SKM-1 treated with dmso at 0.1 percent for 144 hours (cell line): ENCODE measurements around the gene RUFY1.
"Not testable (repeated sequence)": the region's sequence is repeated elsewhere in the genome, so short reads cannot be mapped to it uniquely, and the experiment has no call there.

Experiments
- DNase-seq: peaks from one replicate; lab custom pipeline; 2025; ENCODE audit not compliant: unreplicated experiment; lab: John Stamatoyannopoulos, UW

Gene RUFY1

DNA sequence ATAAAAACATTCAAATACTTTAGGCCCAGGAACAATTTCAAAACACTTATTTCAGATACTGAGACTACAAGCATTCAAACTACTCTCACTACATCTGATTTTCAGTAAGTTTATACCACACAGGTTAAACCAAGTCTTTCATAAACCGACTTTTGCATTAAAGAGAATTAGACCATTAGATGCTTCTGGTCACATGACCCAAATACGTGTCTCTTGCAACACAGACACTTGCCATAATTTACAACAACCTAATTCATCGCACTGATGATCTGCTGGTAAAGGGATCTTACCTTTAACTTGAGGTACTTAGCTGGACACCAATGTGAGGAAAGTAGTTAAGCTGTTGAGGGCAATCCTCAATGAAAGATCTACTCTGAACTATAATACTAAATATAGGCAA lies 69.9 kb downstream of the RUFY1 start:
- DNase-seq, result no peak

DNA sequence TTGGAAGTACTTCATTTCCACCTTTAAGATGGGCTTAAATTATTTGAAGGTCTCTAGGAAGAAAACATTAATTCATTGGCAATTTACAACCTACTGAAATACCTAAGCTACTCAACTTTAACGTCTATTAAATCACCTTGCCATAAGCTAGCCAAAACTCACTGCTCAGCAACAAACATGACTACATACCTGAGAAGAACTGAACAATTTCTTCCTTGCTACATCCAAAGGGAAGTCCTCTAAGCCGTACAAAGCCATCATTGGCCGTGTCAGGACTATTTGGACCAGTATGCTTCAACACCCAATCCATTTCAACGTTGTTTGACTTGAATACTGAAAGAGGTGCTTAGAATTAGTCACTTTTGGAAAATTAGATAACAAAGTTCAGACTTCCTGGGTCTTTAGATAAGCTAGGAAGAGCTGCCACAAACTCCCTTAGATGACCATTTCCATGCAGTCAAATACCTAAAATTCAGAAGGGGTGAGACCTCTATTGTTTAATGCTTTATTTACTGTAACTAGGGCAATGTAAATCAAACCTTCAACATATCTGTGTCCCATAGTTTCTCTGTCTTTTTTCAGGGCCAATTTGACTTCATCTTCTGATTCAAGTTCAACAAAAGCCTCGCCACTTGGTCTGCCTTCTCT lies 70.5 kb downstream of the RUFY1 start:
- no peak for DNase-seq

DNA sequence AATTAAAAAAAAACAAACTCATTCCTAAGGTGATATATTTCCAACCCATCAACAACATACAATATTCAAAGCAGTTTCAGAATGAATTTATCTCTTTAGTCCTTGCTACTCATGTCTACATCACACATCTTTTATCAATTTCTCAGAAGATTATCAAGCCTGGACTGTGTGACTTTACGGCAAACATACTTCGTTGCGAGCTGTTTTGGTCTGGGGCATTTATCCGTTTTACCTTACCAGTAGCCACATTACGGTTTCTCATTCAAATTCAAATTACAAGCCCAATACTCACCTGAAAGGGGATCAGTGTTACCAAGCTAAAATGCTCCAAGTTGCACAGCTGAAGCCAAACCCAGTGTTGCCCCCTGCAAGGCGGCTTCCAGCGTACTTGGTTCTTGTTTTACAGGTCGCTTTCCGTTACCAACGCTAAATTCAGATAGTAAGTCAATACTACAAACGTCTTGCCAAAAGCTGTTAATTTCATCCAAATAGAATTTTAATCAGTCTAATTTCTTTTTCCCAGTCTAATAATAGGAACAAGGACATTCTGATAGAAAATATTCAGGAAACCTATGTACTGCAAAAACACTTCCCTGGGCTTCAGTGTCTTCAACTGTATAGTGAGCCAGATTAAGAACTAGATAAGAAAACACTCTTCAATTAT lies 71.3 kb downstream of the RUFY1 start:
- DNase-seq, result no peak

DNA sequence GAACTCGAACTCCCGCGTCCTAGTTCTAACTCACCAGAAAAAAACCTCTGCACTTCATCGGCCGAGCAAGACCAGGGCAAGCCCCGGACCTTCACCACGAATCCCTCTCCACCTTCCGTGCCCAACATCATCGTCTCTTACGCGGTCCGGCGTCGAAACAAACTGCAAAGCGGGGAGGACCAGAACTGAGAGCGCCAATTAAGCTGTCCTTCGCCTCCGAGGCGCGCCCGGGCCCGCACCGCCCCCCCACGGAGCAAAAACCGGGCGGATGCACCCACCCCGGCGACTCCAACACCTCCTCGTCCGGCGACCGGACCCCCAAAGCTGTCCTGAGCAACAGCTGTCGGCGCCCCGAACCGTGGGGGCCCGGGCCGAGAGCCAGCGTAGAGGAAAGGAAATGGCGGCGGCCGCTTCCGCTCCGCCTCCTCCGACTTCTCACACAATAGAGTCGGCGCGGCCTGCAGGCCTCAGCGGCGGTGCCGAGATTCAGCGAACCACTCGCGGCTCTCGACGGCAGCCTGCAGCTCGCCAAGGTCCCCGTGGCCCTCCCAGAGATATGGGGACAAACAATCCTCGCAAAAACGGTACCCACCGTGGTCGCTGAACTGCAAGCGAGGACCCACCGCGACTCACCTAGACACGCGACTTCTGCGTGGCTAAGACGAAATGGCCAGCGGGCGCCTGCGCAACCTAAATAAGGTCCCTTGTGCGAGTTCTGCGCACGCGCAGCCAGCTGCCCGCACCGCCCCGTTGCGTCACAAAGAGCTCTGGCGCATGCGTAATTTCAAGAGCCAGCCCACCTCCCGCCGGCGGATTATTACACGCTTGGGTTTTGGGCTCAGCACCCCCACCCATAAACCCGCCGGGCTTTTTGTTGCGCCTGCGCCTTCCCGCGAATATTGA lies 72.9 kb downstream of the RUFY1 start, which contains the start of gene HNRNPH1:
HNRNPH1 (minus strand) TSS at position 669 of the 903 bp plus-strand sequence; CDS start at position 131, 538 bp downstream.
- peak; percentile 98 for DNase-seq

DNA sequence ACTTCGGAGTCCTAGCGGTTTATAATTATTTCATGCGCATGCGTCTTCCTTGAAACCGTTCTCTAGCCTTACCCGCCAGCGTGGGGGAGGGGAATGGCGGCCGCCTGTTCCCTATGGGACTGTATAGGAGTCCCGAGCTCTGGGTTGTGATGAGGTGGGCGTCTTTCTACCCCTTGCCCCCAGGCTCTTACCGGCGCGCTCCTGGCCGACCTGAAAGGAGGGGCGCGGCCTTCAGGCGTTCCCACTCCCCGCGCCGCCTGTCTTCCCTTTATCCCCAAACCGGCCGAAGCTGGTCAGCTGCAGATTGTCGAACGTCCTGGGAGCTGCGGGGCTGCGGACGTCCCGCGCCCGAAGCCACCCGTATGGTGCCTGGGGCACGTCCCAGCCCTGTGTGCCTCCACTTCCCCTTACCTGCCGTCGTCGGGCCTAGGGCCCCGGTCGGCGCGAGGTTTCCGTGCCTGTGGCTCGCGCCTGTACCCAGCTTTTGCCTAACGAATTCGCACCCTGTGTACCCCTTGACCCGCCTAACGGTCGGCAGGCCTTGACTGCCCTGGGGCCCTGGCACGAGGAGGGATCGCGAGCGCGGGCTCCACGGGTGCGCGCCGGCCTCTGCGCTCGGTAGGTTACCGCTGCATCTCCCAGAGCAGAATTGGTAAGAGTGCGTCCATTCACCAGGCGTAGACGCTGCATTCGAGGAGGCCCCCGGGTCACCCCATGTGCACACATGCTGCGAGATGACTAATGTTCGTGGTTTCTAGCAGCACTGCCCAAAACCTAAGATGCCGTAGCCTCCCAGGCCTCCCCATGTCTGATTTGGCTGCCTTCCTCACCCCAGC lies 73.8 kb downstream of the RUFY1 start:
- no peak for DNase-seq

DNA sequence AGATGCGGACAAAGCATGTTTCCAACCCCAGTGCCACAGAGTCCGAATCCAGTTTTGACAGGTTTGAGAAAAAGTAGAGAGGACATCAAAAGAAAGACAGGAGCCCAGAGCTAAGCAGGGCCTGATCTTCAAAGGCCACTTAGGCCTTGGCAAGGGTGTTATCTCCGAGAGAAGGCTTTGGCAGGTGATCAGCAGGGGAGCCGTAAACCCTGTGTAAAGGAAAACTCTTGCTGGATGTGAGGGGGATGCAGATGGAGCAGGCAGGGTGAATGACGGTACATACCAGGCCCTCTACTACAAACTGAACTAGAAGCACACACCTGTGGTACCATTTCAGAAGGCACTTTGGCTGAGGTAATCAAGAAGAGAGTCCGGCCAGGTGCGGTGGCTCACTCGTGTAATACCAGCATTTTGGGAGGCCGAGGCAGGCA lies 74.5 kb downstream of the RUFY1 start:
- no peak for DNase-seq

DNA sequence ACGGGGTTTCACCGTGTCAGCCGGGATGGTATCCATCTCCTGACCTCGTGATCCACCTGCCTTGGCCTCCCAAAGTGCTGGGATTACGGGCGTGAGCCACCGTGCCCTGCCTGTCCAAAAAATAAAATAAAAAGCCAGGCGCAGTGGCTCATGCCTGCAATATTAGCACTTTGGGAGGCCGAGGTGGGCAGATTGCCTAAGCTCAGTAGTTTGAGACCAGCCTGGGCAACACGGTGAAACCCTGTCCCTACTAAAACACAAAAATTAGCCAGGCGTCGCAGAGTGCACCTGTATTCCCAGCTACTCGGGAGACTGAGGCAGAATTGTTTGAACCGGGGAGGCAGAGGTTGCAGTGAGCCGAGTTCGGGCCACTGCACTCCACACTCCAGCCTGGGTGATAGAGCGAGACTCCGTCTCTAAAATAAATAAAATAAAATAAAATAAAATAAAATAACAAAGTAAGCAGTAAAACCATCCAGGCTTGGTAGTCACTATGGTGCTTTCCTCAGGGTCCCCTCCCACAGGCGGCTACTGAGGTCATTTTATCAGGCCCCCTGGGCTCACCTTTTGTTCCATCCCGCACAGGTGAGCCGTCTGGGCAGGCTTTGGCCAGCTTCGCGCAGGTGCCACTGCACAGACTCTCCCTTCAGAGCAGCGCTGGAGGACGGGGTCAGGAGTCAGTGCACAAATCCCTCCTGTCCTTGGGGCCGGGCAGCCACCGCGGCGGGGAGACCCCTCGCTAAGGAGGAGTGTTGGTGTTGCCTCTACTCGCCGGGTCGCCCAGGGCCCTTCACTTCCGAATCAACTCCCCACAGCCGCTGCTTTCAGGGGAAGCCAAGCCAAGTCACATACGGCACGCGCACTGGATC lies 83.4 kb downstream of the RUFY1 start:
- DNase-seq, result not testable (repeated sequence)

DNA sequence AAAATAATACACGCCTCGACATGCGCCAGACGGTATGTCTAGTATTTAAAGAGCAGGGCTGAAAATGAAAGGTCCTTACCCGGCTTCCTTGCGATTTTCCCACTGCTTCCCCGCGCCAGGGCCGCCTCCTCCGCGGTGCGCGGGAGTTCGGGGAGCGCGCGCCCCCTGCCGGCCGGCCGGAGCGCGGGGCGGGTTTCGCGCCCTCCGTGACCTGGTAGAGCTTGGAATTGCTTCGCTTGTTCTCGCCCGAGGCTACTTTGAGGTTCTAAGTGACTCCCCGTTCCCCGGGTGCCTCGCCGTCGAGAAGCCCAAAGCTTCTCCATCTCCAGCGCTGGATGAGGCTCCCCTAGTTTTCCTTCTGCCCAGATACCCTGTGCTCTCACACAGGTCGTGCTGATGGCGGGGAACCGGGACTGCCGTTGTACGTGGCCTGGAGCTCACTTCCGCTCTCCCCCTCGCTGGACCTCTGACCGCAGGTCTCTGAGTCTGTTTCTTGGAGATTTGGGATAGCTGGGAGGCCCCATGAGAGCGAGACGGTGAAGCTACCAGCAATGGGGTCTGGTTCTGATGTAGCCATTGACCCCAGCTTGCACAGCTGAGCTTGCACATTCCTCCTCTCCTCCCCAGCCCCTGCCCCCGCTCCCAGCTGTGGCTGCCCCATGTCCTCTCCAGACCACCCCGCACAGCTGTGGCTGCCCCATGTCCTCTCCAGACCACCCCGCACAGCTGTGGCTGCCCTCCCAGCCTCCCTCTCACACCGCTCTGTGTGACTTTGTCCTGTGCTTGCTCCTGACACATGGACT lies 84.2 kb downstream of the RUFY1 start:
- not testable (repeated sequence) for DNase-seq

DNA sequence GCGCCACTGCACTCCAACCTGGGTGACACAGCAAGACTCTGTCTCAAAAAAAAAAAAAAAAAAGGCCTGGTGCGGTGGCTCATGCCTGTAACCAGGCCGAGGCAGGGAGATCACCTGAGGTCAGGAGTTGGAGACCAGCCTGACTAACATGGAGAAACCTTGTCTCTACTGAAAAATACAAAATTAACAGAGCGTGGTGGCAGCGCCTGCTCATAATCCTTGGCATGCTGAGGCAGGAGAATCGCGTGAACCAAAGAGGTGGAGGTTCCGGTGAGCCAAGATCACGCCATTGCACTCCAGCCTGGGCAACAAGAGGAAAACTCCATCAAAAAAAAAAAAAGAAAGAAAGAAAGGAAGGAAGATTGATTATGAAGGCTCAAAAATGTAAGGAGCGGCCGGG lies 88.9 kb downstream of the RUFY1 start:
- not testable (repeated sequence) for DNase-seq

DNA sequence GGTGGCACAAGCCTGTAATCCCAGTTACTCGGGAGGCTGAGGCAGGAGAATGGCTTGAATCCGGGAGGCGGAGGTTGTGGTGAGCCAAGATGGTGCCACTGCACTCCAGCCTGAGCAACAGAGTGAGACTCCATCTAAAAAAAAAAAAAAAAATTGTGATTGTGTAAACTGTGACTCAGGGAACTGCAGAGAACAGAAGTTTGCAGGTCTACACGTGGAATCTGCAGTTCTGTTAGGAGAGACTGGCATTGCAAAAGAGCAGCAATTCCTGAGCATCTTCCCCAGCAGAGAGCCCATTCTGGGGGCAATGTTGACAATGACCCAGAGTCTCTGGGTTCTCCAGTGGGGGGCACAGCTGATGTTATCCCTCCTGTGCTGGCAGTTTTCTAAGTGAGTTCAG lies 91.4 kb downstream of the RUFY1 start:
- DNase-seq, result not testable (repeated sequence)

DNA sequence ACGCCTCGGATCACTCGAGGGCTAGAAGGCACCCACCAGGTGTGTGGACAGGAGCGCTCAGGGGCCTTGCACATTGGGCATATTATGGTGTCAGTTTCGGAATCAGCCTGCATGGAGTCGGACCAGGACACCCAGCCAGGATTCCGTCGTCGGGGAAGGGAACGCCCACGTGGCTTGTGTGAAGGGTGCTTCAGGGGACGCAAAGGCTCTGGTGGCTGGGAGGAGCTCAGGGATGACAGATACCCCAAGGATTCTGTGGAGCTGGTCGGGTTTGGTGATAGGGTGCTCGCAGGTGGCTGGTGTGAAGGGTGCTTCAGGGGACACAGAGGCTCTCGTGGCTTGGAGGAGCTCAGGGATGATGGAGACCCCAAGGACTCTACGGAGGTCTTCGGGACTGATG lies 92.3 kb downstream of the RUFY1 start:
- DNase-seq, result not testable (repeated sequence)

DNA sequence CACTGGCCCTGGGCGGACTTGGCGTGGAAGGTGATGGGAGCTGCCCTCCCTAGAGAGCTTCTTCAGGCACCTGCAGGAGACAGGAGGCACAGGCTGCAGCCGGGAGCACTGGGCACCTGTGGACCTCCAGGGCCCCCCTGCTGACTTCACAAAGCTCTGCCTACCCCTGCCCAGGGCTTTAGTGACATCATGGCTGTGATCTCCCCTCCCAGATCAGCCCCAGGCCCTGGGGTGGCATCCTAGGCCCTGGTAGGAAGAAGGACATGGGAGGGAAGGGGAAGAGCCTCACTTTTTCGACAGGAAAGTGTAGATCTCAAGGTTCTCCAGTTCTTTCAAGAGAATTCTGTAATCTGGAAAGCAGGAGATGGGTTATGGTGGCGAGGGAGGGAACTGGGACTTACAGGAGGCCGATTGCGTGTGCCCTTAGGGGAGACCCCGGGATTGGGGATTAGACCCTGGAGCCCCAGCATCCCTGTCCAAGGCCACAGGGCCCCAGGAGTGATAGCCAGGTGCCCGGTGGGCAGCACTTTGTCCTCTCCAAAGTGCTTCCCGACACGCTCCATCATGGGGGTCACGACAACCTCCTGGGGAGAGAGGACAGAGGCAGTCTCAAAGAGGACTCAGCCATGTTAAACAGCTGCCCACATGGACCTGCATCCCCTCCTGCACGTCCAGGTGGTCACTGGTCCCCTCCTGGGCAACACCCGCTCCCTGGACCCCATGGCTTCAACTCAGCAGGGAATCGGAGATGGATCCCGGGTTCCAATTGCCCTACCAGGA lies 93.0 kb downstream of the RUFY1 start:
- DNase-seq, result not testable (repeated sequence)

DNA sequence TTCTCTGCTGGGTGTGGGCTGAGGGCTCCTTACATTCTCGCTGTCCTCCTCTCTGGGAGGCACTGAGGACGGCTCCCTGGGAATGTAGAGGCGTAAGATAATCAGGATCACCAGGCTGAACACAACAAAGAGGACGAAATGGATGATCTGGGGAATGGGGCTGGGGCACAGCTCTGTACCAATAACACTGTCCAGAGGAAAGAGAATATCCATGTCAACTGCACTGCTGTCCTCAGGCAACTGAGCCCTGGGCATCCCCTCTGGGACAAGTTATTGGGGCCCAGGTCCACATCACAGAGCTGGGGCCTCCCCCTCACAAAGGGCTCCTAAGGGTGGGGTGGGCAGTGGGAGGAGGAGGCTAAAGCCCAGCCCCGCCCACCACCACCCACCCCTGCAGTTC lies 94.4 kb downstream of the RUFY1 start:
- not testable (repeated sequence) for DNase-seq

DNA sequence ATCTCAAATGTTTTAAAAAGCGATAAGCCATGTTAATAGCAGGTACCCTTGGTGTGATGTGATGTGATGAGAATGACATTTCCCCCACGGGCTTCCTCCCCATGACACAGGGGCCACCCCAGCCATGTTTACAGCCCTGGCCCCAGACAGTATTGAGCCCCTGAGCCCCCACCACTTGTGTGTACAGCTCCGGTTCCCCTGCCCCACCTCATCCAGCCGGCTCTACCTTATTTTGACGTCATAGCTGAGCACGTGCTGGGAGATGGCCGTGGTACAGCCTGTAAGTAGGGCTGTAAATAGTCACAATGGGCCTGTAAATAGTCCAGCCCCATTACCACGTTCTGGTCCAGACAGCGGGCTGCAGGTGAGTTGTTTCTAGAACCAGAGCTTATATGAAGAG lies 98.1 kb downstream of the RUFY1 start:
- DNase-seq, result no peak

DNA sequence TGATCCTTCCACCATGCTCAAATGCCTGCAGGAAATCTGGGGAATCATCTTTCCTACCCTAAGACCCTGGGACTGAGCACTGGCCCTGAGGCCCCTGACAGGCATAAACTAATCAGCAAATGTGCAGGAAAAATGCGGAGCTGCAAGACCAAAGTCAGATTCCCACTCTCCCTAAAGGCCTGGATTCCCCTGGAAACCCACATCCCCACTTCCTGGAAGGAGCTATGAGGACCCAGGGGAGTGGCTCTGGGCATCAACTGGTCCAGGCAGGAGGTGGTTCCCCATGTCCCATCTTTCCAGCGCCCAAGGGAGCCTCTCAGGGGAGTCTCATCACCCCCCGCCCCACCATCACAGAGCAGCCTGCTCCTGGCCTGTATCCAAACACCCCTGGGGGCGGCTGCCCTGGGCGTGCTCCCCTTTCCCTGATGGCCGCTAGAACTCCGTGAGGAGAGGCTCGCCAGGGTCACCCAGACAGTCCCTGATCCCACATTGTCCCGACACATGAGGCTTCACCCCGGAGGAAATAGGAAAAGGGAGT lies 98.9 kb downstream of the RUFY1 start:
- not testable (repeated sequence) for DNase-seq

DNA sequence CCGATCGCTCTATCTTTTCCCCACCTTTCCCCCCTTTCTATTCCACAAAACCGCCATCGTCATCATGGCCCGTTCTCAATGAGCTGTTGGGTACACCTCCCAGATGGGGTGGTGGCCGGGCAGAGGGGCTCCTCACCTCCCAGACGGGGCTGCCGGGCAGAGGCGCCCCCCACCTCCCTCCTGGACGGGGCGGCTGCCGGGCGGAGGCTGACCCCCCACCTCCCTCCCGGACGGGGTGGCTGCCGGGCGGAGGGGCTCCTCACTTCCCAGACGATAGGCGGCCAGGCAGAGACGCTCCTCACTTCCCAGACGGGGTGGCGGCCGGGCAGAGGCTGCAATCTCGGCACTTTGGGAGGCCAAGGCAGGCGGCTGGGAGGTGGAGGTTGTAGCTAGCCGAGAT lies 99.9 kb downstream of the RUFY1 start:
- not testable (repeated sequence) for DNase-seq

DNA sequence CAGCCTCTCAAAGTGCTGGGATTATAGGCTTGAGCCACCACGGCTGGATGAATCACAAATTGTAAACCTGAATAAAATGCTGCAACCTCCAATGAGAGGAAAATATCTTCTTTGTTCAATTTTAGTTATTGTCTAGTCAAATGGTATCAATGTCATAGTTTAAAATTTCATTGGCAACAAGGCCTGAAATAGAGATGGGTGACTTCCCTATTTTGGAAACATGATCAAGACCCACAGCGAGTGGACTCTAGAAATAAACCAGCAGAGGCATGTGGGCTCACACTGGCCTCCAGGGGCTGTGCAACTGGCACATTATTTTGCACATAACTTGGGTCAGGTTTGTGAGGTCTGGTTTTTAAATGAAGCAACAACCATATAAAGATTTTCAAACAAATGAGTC lies 102.8 kb downstream of the RUFY1 start:
- DNase-seq, result not testable (repeated sequence)
